ENCODE results near the gene PTPRN2. TPM values are rescaled to one million over a fixed set of nuclear protein-coding genes. Genes with fewer than 3 reads are reported as not detected.

Gene PTPRN2
- total RNA-seq, 1 experiment from 2014 or later = 0.11 TPM

- H3K36me3 ChIP-seq (ENCODE audit: insufficient read depth, low read length, poor library complexity, severe bottlenecking) = no peaks in the 10 kb centered on the region
- ChIA-PET POLR2A (ENCODE audit: low non-redundant PET) (no interaction called here), CTCF (no interaction called here)
- no peak overlapping the region for H3K4me3 ChIP-seq (ENCODE audit: low read depth, low read length, poor library complexity, severe bottlenecking)
- TF ChIP-seq CTCF (conservative IDR thresholded peaks at IDR 0.05; ENCODE audit: low read depth, low read length) (no peak), EZH2 (IDR thresholded peaks at IDR 0.05; ENCODE audit: borderline replicate concordance, low read depth, low read length, poor library complexity, severe bottlenecking) (no peak)
- BruUV-seq (replicated peaks) = no TSS peak
- H3K4me1 ChIP-seq (ENCODE audit: insufficient read depth, low read length, poor library complexity, severe bottlenecking) = no peaks in the 10 kb centered on the region
- intact Hi-C loops (cut with micrococcal nuclease; ENCODE audit: unreplicated experiment) = no loop called here
- H3K9me3 ChIP-seq (ENCODE audit: low read depth, low read length, poor library complexity, severe bottlenecking) = peaks cover 12% of the 10 kb centered on the region
- H3K27ac ChIP-seq (ENCODE audit: low read depth, low read length, poor library complexity, severe bottlenecking) = no peak overlapping the region
- H3K27me3 ChIP-seq (replicated peaks; ENCODE audit: insufficient read depth, low read depth, low read length, poor library complexity) = no peaks in the 10 kb centered on the region
- no peak for DNase-seq (ENCODE audit: low spot score)
Observed at GRCh38 chr7:157886266-157886665, 701.4 kb downstream of the PTPRN2 start.

- no TSS peak for BruUV-seq (replicated peaks)
- DNase-seq (ENCODE audit: low spot score) = no peak
- ChIA-PET CTCF (no interaction called here), POLR2A (ENCODE audit: low non-redundant PET) (no interaction called here)
- Histone ChIP-seq H3K27ac (ENCODE audit: low read depth, low read length, poor library complexity, severe bottlenecking) (no peak overlapping the region), H3K4me3 (ENCODE audit: low read depth, low read length, poor library complexity, severe bottlenecking) (no peak overlapping the region), H3K9me3 (ENCODE audit: low read depth, low read length, poor library complexity, severe bottlenecking) (peaks cover 13% of the 10 kb centered on the region), H3K36me3 (ENCODE audit: insufficient read depth, low read length, poor library complexity, severe bottlenecking) (no peaks in the 10 kb centered on the region), H3K4me1 (ENCODE audit: insufficient read depth, low read length, poor library complexity, severe bottlenecking) (no peaks in the 10 kb centered on the region), H3K27me3 (replicated peaks; ENCODE audit: insufficient read depth, low read depth, low read length, poor library complexity) (no peaks in the 10 kb centered on the region)
- intact Hi-C loops (cut with micrococcal nuclease; ENCODE audit: unreplicated experiment) = no loop called here
- no peak for TF ChIP-seq EZH2 (IDR thresholded peaks at IDR 0.05; ENCODE audit: borderline replicate concordance, low read depth, low read length, poor library complexity, severe bottlenecking)
- TF ChIP-seq CTCF (conservative IDR thresholded peaks at IDR 0.05; ENCODE audit: low read depth, low read length) = no peak
Observed at GRCh38 chr7:157885140-157885539, 702.5 kb downstream of the PTPRN2 start.

GRCh38 chr7:157884461-157885062 is 703.1 kb downstream of the PTPRN2 start:
- no TSS peak for BruUV-seq (replicated peaks)
- Histone ChIP-seq H3K4me1 (ENCODE audit: insufficient read depth, low read length, poor library complexity, severe bottlenecking) (no peaks in the 10 kb centered on the region), H3K27ac (ENCODE audit: low read depth, low read length, poor library complexity, severe bottlenecking) (no peak overlapping the region), H3K9me3 (ENCODE audit: low read depth, low read length, poor library complexity, severe bottlenecking) (peaks cover 19% of the 10 kb centered on the region), H3K27me3 (replicated peaks; ENCODE audit: insufficient read depth, low read depth, low read length, poor library complexity) (no peaks in the 10 kb centered on the region), H3K36me3 (ENCODE audit: insufficient read depth, low read length, poor library complexity, severe bottlenecking) (no peaks in the 10 kb centered on the region), H3K4me3 (ENCODE audit: low read depth, low read length, poor library complexity, severe bottlenecking) (no peak overlapping the region)
- DNase-seq (ENCODE audit: low spot score) = no peak
- CTCF ChIA-PET = no interaction called here
- TF ChIP-seq CTCF (conservative IDR thresholded peaks at IDR 0.05; ENCODE audit: low read depth, low read length) = no peak
- no peak for TF ChIP-seq EZH2 (IDR thresholded peaks at IDR 0.05; ENCODE audit: borderline replicate concordance, low read depth, low read length, poor library complexity, severe bottlenecking)
- intact Hi-C loops (cut with micrococcal nuclease; ENCODE audit: unreplicated experiment) = no loop called here
- POLR2A ChIA-PET (ENCODE audit: low non-redundant PET) = no interaction called here

All from A673 (cell line).